K562 (cell line): Measurements from ENCODE around the gene MED28. TPM values are rescaled to one million over a fixed set of nuclear protein-coding genes. Genes with fewer than 3 reads are reported as not detected.

Experiments
- ATAC-seq: fragments of 200-7000 bp; cut with Tn5 transposase; 3 replicates; pipeline ENCODE4 v1.9.1; 2020; ENCODE audit warnings: moderate library complexity
- BruUV-seq: library from RNA; stranded (reverse); fragments of 400-500 nt; replicated peaks from 2 replicates; lab custom pipeline; 2021; lab: Mats Ljungman, UMichigan
- CTCF ChIA-PET: fragments of 300-600 bp; formaldehyde crosslinking; extraction: SDS; loops from one replicate; lab custom pipeline; 2021; ENCODE audit warnings: low intra/inter-chr PET ratio; lab: Yijun Ruan, JAX
- POLR2A ChIA-PET: fragments of 300-600, 350-650 bp; sonication (Branson Sonifier 250); formaldehyde crosslinking; extraction: SDS; loops from one replicate; lab custom pipeline; 2021; ENCODE audit warnings: antibody characterized with exemption, inconsistent platforms; lab: Yijun Ruan, JAX
- DNase-seq, 4 experiments: peaks; one replicate each; pipeline versions ENCODE4 v3.0.0 to v3.0.0-alpha.2; 2011 to 2018; ENCODE audit warnings: low spot score in 3 of 4, mixed read lengths in 3 of 4; ENCODE audit errors: extremely low read depth in 1 of 4
- FAIRE-seq: peaks from 2 replicates; lab custom pipeline; 2011; peaks lifted over from hg19 to GRCh38; lab: Jason Lieb, UNC
- H2AFZ ChIP-seq: 2 replicates; pipeline ENCODE4 v1.6.0; 2011; ENCODE audit warnings: low read depth, low read length, control low read depth, inconsistent platforms
- H3K27ac ChIP-seq: fragments of 200-600 bp; 3 replicates; pipeline ENCODE4 v1.8.0; 2011; ENCODE audit warnings: low read depth, mild to moderate bottlenecking, control low read depth, inconsistent platforms, low read length, moderate library complexity, mixed read lengths; ENCODE audit errors: extremely low read depth
- H3K27me3 ChIP-seq, 2 experiments: fragments of 300-600 bp in 1 of 2; 2 replicates in 1 of 2; 3 replicates in 1 of 2; pipeline versions ENCODE4 v1.6.0 to v1.8.0; 2011; ENCODE audit warnings: inconsistent platforms in 2 of 2, low read length in 2 of 2, mild to moderate bottlenecking in 1 of 2, mixed read lengths in 1 of 2, moderate library complexity in 1 of 2; ENCODE audit not compliant: control insufficient read depth in 2 of 2, insufficient read depth in 2 of 2
- H3K36me3 ChIP-seq: fragments of 300-600 bp; 3 replicates; pipeline ENCODE4 v1.8.0; 2011; ENCODE audit warnings: mild to moderate bottlenecking, low read length, inconsistent platforms; ENCODE audit not compliant: control insufficient read depth, insufficient read depth
- H3K4me1 ChIP-seq, 2 experiments: fragments of 200-600 bp in 1 of 2; replicated peaks in 1 of 2; 2 replicates in 1 of 2; 3 replicates in 1 of 2; pipeline versions ENCODE4 v1.5.1 to v1.8.0; 2011; ENCODE audit warnings: inconsistent platforms in 2 of 2, low read length in 2 of 2, mild to moderate bottlenecking in 1 of 2, mixed read lengths in 1 of 2, moderate library complexity in 1 of 2; ENCODE audit not compliant: control insufficient read depth in 2 of 2, insufficient read depth in 2 of 2
- H3K4me2 ChIP-seq: 2 replicates; pipeline ENCODE4 v1.6.1; 2011; ENCODE audit warnings: low read length, control low read depth, inconsistent platforms, mixed read lengths; ENCODE audit not compliant: insufficient read depth
- H3K4me3 ChIP-seq: fragments of 200-600 bp; sonication (generic), shearing (Covaris generic); 2 replicates; pipeline ENCODE4 v1.5.1; 2016; ENCODE audit warnings: control low read depth, inconsistent platforms
- H3K79me2 ChIP-seq: fragments of 200-600 bp; 3 replicates; pipeline ENCODE4 v1.8.0; 2011; ENCODE audit warnings: low read length, inconsistent platforms; ENCODE audit not compliant: control insufficient read depth, insufficient read depth
- H3K9ac ChIP-seq, 2 experiments: 2 replicates each; pipeline versions ENCODE4 v1.6.0 to v1.6.1; 2011; ENCODE audit warnings: low read depth in 2 of 2, low read length in 2 of 2, control low read depth in 1 of 2, inconsistent platforms in 1 of 2, mild to moderate bottlenecking in 1 of 2, mixed read lengths in 1 of 2; ENCODE audit not compliant: insufficient read depth in 1 of 2
- H3K9me1 ChIP-seq: one replicate; pipeline ENCODE4 v1.6.0; 2011; ENCODE audit warnings: inconsistent platforms, mild to moderate bottlenecking, low read length, moderate library complexity; ENCODE audit not compliant: control insufficient read depth, insufficient read depth
- H3K9me3 ChIP-seq: replicated peaks from 2 replicates; pipeline ENCODE4 v1.5.1; 2011; ENCODE audit warnings: low read depth, low read length, inconsistent platforms; ENCODE audit not compliant: control insufficient read depth, insufficient read depth
- H4K20me1 ChIP-seq: replicated peaks from 2 replicates; pipeline ENCODE4 v1.6.1; 2011; ENCODE audit warnings: low read length, inconsistent platforms, mixed read lengths; ENCODE audit not compliant: control insufficient read depth, insufficient read depth
- ASH1L ChIP-seq: fragments of 450-650 bp; IDR thresholded peaks from 2 replicates; pipeline ENCODE4 v1.6.1; 2018; ENCODE audit warnings: borderline replicate concordance, mild to moderate bottlenecking, low read depth; ENCODE audit not compliant: partially characterized antibody
- BHLHE40 ChIP-seq: IDR thresholded peaks from 2 replicates; pipeline ENCODE4 v1.6.1; 2011; ENCODE audit warnings: low read length, improper control_type of control experiment
- CBFA2T3 ChIP-seq: fragments of 450-650 bp; IDR thresholded peaks from 2 replicates; pipeline ENCODE4 v1.6.1; 2017
- DNMT1 ChIP-seq: fragments of 450-650 bp; IDR thresholded peaks from 2 replicates; pipeline ENCODE4 v1.6.1; 2016; ENCODE audit warnings: antibody characterized with exemption, mild to moderate bottlenecking
- FOXK2 ChIP-seq, 2 experiments: fragments of 450-650 bp; IDR thresholded peaks in 1 of 2; conservative IDR thresholded peaks in 1 of 2; 2 replicates each; pipeline ENCODE4 v1.6.1; 2016; ENCODE audit warnings: low read depth in 2 of 2, mild to moderate bottlenecking in 1 of 2
- FOXO4 ChIP-seq: fragments of 450-650 bp; formaldehyde crosslinking; IDR thresholded peaks from 2 replicates; pipeline ENCODE4 v1.4.0; 2020; ENCODE audit warnings: mild to moderate bottlenecking, moderate library complexity
- HDAC6 ChIP-seq: IDR thresholded peaks from 2 replicates; pipeline ENCODE4 v1.6.1; 2012; ENCODE audit warnings: low read depth, mild to moderate bottlenecking, control low read depth, inconsistent platforms, low read length, moderate library complexity
- HNRNPK ChIP-seq: fragments of 200-400 bp; formaldehyde crosslinking; IDR thresholded peaks from one replicate; pipeline ENCODE4 v1.6.1; 2018; ENCODE audit warnings: mild to moderate bottlenecking, low read depth, low read length; ENCODE audit not compliant: poor library complexity, severe bottlenecking
- MCM7 ChIP-seq, 2 experiments: fragments of 450-650 bp; IDR thresholded peaks; 2 replicates each; pipeline ENCODE4 v1.6.1; 2016 to 2018
- MTF1 ChIP-seq: fragments of 250-450 bp; sonication (Bioruptor Pico); IDR thresholded peaks from 2 replicates; pipeline ENCODE4 v1.9.0; 2021; ENCODE audit warnings: moderate library complexity, mild to moderate bottlenecking, inconsistent platforms, borderline replicate concordance
- PHB ChIP-seq: fragments of 250-450 bp; sonication (Bioruptor Pico); IDR thresholded peaks from 2 replicates; pipeline ENCODE4 v1.5.0; 2021
- PKNOX1 ChIP-seq: fragments of 450-650 bp; IDR thresholded peaks from 2 replicates; pipeline ENCODE4 v1.6.1; 2016
- POLR2AphosphoS5 ChIP-seq: IDR thresholded peaks from 2 replicates; pipeline ENCODE4 v1.6.1; 2011; ENCODE audit warnings: mild to moderate bottlenecking, low read depth, low read length, moderate library complexity; ENCODE audit not compliant: control insufficient read depth, insufficient read depth
- POLR2H ChIP-seq: IDR thresholded peaks from 2 replicates; pipeline ENCODE4 v1.6.1; 2016; ENCODE audit warnings: missing genetic modification characterization, low read depth, mild to moderate bottlenecking, control low read depth, missing compliant biosample characterization, moderate library complexity
- PTRF ChIP-seq: fragments of 450-650 bp; IDR thresholded peaks from 2 replicates; pipeline ENCODE4 v1.6.1; 2016; ENCODE audit warnings: mild to moderate bottlenecking, missing genetic modification characterization, missing compliant biosample characterization
- XRCC3 ChIP-seq: fragments of 450-650 bp; IDR thresholded peaks from 2 replicates; pipeline ENCODE4 v1.6.1; 2017; ENCODE audit warnings: mild to moderate bottlenecking, moderate library complexity
- ZNF280A ChIP-seq: fragments of 450-650 bp; IDR thresholded peaks from 2 replicates; pipeline ENCODE4 v1.6.1; 2018; ENCODE audit warnings: mild to moderate bottlenecking, low read depth; ENCODE audit not compliant: partially characterized antibody
- WGBS: fragments of 100-300 bp; shearing (Covaris generic); methylation state at CpG from one replicate; pipeline ENCODE4 v1.1.6; 2016; ENCODE audit warnings: low coverage, mixed read lengths; ENCODE audit not compliant: insufficient coverage; ENCODE audit errors: missing lambda C conversion rate; 5-methylcytosine and 5-hydroxymethylcytosine counted together
- in situ Hi-C: fragments of 300-500 bp; cut with MboI; formaldehyde crosslinking; loops from 4 replicates; pipeline ENCODE4 v1.15.0; 2018; ENCODE audit warnings: inconsistent platforms, mixed read lengths
- intact Hi-C: fragments of 100-400 bp; cut with micrococcal nuclease; formaldehyde crosslinking; loops from 2 replicates; pipeline ENCODE4 v1.14.2; 2022
- polyA plus RNA-seq, 8 experiments: library from polyadenylated mRNA; depleted of rRNA in 4 of 8; stranded (reverse) in 5 of 8; unstranded in 3 of 8; fragments of >200 nt; fragmentation: Nextera tagmentation in 2 of 8; fragmentation: Illumina TruSeq in 1 of 8; extraction: Ambion mirVana in 2 of 8; extraction: Trizol in 1 of 8; gene quantifications; 2 replicates each; pipeline versions ENCODE4 v1.2.1 to v1.2.3, GENCODE V29; 2011 to 2014; ENCODE audit warnings: inconsistent platforms in 1 of 8, missing spikeins in 1 of 8
- total RNA-seq, 7 experiments: library from RNA; depleted of rRNA in 6 of 7; stranded (reverse); fragments of >200 nt in 6 of 7; fragmentation: Illumina TruSeq in 2 of 7; extraction: Trizol in 2 of 7; gene quantifications; 2 replicates each; pipeline versions ENCODE4 v1.2.1 to v1.2.3, GENCODE V29; 2011 to 2021; ENCODE audit warnings: low replicate concordance in 1 of 7
- TF ChIP-seq, protein P1 (sequence below): fragments of 200-800 bp; sonication (Bioruptor generic); IDR thresholded peaks from 2 replicates; pipeline ENCODE4 v1.6.1; 2017; ENCODE audit warnings: missing genetic modification characterization, missing compliant biosample characterization

The MED28 gene
- total and polyA plus RNA-seq, 9 of the 15 experiments (the other 6 are each of a cell fraction or from before 2014, with no cell fraction given) = 15.5 to 93.8 (median 50.5) TPM

DNA sequence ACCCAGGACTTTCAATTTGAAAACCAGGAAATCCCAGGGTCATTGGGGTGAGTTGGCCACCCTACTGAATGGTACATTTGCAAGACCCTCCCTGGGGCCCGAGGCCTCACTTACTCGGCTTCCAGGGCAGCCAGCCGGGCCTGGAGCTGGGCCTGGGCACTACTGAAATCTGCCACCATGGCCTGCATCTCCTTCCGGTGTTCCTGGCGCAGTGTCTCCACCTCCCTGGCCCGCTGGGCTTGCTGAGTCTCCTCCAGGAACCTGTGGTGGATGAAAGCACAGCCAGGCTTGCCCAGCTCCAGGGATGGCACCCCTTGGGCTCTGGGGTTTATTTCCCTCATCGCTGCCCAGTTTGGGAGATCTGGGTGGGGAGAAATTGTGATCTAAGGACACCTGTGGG lies 24.7 kb downstream of the MED28 start (continued):
- no peak for TF ChIP-seq DNMT1
- no peak for TF ChIP-seq MTF1 (CRISPR knock-in tag)
- no peak for TF ChIP-seq FOXO4 (CRISPR knock-in tag)

DNA sequence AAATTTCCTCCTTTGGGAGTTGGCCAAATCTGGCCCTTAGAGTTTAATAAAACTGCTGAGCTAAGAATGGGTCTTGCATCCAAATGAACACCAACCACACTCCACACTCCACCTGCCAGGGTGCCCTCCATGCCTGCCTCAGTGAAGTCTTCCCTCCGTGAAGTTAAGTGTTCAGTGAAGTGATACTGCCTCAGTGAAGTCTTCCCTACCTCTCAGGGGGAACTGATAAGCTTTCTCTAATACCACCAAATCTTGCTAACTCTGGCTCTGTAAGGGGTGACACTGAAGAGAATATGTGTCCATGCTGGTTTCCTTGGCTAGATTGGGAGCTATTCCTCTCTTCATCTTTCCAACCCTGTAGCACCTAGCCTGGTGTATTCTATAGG lies 27.9 kb downstream of the MED28 start:
- FAIRE-seq (no peak), DNase-seq (no peak), ATAC-seq (no peak)
- Histone ChIP-seq H3K27me3 (no peaks in the 10 kb centered on the region), H3K79me2 (no peaks in the 10 kb centered on the region), H4K20me1 (peaks cover under 1% of the 10 kb centered on the region; the same call in 1 of the 2 replicates), H3K4me1 (peaks cover under 1 to 3% of the 10 kb centered on the region in 2 experiments; a peak in 2 of 5 replicates), H3K9me1 (no peaks in the 10 kb centered on the region), H3K27ac (no peak overlapping the region), H3K4me2 (no peak overlapping the region), H3K9me3 (no peaks in the 10 kb centered on the region), H2AFZ (no peak overlapping the region), H3K36me3 (peaks cover 5% of the 10 kb centered on the region; the same call in 2 of the 3 replicates), H3K9ac (no peak overlapping the region), H3K4me3 (no peak overlapping the region)
- intact Hi-C loops = no loop called here
- ChIA-PET CTCF (no interaction called here), POLR2A (no interaction called here)
- 43% methylated on average over 1 of the region's 1 CpG for WGBS
- BruUV-seq = no TSS peak
- in situ Hi-C loops = no loop called here
- TF ChIP-seq HNRNPK (no peak), FOXK2 (conservative IDR thresholded peaks at IDR 0.05 in 1 of 2, IDR thresholded peaks at IDR 0.05 in 1 of 2; ENCODE audit: low read depth in 2 of 2) (no peak), HDAC6 (no peak), ZNF280A (no peak), PTRF (tag) (no peak), PKNOX1 (no peak), PHB (CRISPR knock-in tag) (no peak), POLR2H (tag) (no peak), BHLHE40 (no peak), MCM7 (IDR thresholded peaks at IDR 0.05) (no peak), POLR2AphosphoS5 (no peak), CBFA2T3 (no peak), XRCC3 (no peak), ASH1L (no peak)
- TF ChIP-seq, protein P1, sequence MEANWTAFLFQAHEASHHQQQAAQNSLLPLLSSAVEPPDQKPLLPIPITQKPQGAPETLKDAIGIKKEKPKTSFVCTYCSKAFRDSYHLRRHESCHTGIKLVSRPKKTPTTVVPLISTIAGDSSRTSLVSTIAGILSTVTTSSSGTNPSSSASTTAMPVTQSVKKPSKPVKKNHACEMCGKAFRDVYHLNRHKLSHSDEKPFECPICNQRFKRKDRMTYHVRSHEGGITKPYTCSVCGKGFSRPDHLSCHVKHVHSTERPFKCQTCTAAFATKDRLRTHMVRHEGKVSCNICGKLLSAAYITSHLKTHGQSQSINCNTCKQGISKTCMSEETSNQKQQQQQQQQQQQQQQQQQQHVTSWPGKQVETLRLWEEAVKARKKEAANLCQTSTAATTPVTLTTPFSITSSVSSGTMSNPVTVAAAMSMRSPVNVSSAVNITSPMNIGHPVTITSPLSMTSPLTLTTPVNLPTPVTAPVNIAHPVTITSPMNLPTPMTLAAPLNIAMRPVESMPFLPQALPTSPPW (CRISPR knock-in tag) = no peak
